Neuronal stem cell (in vitro differentiated cells): ENCODE data around the gene FOXP2.

Experiments used
- DNase-seq: peaks from one replicate; pipeline ENCODE4 v3.0.0-alpha.2; 2013; ENCODE audit warnings: low spot score
- H2AFZ ChIP-seq: one replicate; pipeline ENCODE4 v1.6.1; 2013; ENCODE audit warnings: mild to moderate bottlenecking, low read length, inconsistent platforms
- H2AK5ac ChIP-seq: 2 replicates; pipeline ENCODE4 v1.6.1; 2013; ENCODE audit warnings: low read depth, mild to moderate bottlenecking, inconsistent platforms, low read length, moderate library complexity, mixed read lengths
- H2BK120ac ChIP-seq: 2 replicates; pipeline ENCODE4 v1.6.1; 2013; ENCODE audit warnings: low read depth, mild to moderate bottlenecking, inconsistent platforms, low read length, moderate library complexity, mixed read lengths
- H2BK12ac ChIP-seq: one replicate; pipeline ENCODE4 v1.6.1; 2013; ENCODE audit warnings: low read length, inconsistent platforms
- H2BK15ac ChIP-seq: 2 replicates; pipeline ENCODE4 v1.6.1; 2013; ENCODE audit warnings: mild to moderate bottlenecking, low read length, inconsistent platforms, mixed read lengths
- H2BK5ac ChIP-seq: one replicate; pipeline ENCODE4 v1.6.1; 2013; ENCODE audit warnings: inconsistent platforms, mild to moderate bottlenecking, low read length, moderate library complexity
- H3K14ac ChIP-seq: one replicate; pipeline ENCODE4 v1.6.1; 2013; ENCODE audit warnings: low read length, inconsistent platforms
- H3K18ac ChIP-seq: 2 replicates; pipeline ENCODE4 v1.6.1; 2013; ENCODE audit warnings: low read length, inconsistent platforms
- H3K23ac ChIP-seq: 2 replicates; pipeline ENCODE4 v1.6.1; 2013; ENCODE audit warnings: low read depth, mild to moderate bottlenecking, mixed read lengths, low read length, inconsistent platforms; ENCODE audit not compliant: poor library complexity
- H3K27ac ChIP-seq: replicated peaks from 3 replicates; pipeline ENCODE4 v1.5.1; 2013; ENCODE audit warnings: low read length, inconsistent platforms
- H3K27me3 ChIP-seq, 3 experiments: 2 replicates each; pipeline ENCODE4 v1.6.1; 2013; ENCODE audit warnings: low read length in 3 of 3, mild to moderate bottlenecking in 2 of 3, inconsistent platforms in 1 of 3, low read depth in 1 of 3, mixed read lengths in 1 of 3, moderate library complexity in 1 of 3; ENCODE audit not compliant: control insufficient read depth in 3 of 3, insufficient read depth in 3 of 3
- H3K36me3 ChIP-seq, 2 donors: replicated peaks in 1 of 2; 2 replicates each; pipeline ENCODE4 v1.6.1; 2013; ENCODE audit warnings: low read length in 2 of 2; ENCODE audit not compliant: control insufficient read depth in 2 of 2, insufficient read depth in 2 of 2
- H3K4ac ChIP-seq: 2 replicates; pipeline ENCODE4 v1.6.1; 2013; ENCODE audit warnings: inconsistent platforms, mild to moderate bottlenecking, low read length, moderate library complexity
- H3K4me1 ChIP-seq, 2 donors: 1 replicate in 1 of 2; 2 replicates in 1 of 2; pipeline ENCODE4 v1.6.1; 2013; ENCODE audit warnings: low read length in 2 of 2, low read depth in 1 of 2; ENCODE audit not compliant: control insufficient read depth in 2 of 2, insufficient read depth in 1 of 2
- H3K4me2 ChIP-seq: one replicate; pipeline ENCODE4 v1.6.1; 2013; ENCODE audit warnings: mild to moderate bottlenecking, low read length, inconsistent platforms; ENCODE audit not compliant: insufficient read depth, poor library complexity, severe bottlenecking
- H3K4me3 ChIP-seq, 2 donors: 2 replicates each; pipeline ENCODE4 v1.5.1; 2013; ENCODE audit warnings: low read length in 2 of 2, mild to moderate bottlenecking in 2 of 2, inconsistent platforms in 1 of 2, moderate library complexity in 1 of 2
- H3K79me1 ChIP-seq: one replicate; pipeline ENCODE4 v1.6.1; 2013; ENCODE audit warnings: low read depth, mild to moderate bottlenecking, inconsistent platforms, low read length, moderate library complexity
- H3K9ac ChIP-seq: one replicate; pipeline ENCODE4 v1.6.1; 2013; ENCODE audit warnings: mild to moderate bottlenecking, low read depth, low read length, inconsistent platforms; ENCODE audit not compliant: poor library complexity
- H3K9me3 ChIP-seq, 2 donors: replicated peaks in 1 of 2; 2 replicates each; pipeline versions ENCODE3 to v1.6.1; 2013; ENCODE audit warnings: low read length in 2 of 2, mild to moderate bottlenecking in 2 of 2, inconsistent platforms in 1 of 2, low read depth in 1 of 2, mixed read lengths in 1 of 2, moderate library complexity in 1 of 2; ENCODE audit not compliant: control insufficient read depth in 2 of 2, insufficient read depth in 1 of 2
- H4K8ac ChIP-seq: one replicate; pipeline ENCODE4 v1.6.1; 2013; ENCODE audit warnings: low read depth, mild to moderate bottlenecking, inconsistent platforms, low read length, moderate library complexity
- H4K91ac ChIP-seq: one replicate; pipeline ENCODE4 v1.6.1; 2013; ENCODE audit warnings: low read length, low read depth, mild to moderate bottlenecking, inconsistent platforms; ENCODE audit not compliant: poor library complexity
- WGBS, 2 donors: extraction: QIAGEN DNeasy Blood & Tissue Kit; methylation state at CpG; one replicate each; pipeline ENCODE4 v1.1.7; 2013; ENCODE audit warnings: missing lambda C conversion rate in 2 of 2, mixed read lengths in 1 of 2; ENCODE audit not compliant: insufficient read length in 2 of 2, insufficient replicate concordance in 1 of 2; ENCODE audit errors: extremely low coverage in 2 of 2; 5-methylcytosine and 5-hydroxymethylcytosine counted together

Gene FOXP2

GRCh38 chr7:114711241-114711640 is 296.6 kb downstream of the FOXP2 start:
- Histone ChIP-seq H3K27me3 (no peaks in the 10 kb centered on the region), H3K36me3 (no peaks in the 10 kb centered on the region), H2AK5ac (no peak overlapping the region), H3K79me1 (no peaks in the 10 kb centered on the region), H2BK120ac (no peak overlapping the region), H3K18ac (no peak overlapping the region), H4K91ac (no peak overlapping the region), H3K14ac (no peak overlapping the region), H2AFZ (no peak overlapping the region), H3K4me2 (no peak overlapping the region), H3K9ac (no peak overlapping the region), H2BK5ac (no peak overlapping the region), H4K8ac (no peak overlapping the region), H2BK15ac (no peak overlapping the region), H3K9me3 (no peaks in the 10 kb centered on the region), H3K23ac (no peak overlapping the region), H3K4me1 (peaks cover 0 to 7% of the 10 kb centered on the region in 2 donors), H3K4ac (no peak overlapping the region), H2BK12ac (no peak overlapping the region), H3K4me3 (no peak overlapping the region), H3K27ac (no peak overlapping the region)
- DNase-seq, result no peak
- no CpG with 5 or more reads among the region's 4 CpGs for WGBS, 2 donors

GRCh38 chr7:114715907-114716306 is 301.3 kb downstream of the FOXP2 start:
- Histone ChIP-seq H3K27me3 (no peaks in the 10 kb centered on the region), H2AK5ac (no peak overlapping the region), H3K79me1 (no peaks in the 10 kb centered on the region), H2BK15ac (no peak overlapping the region), H3K9ac (no peak overlapping the region), H4K8ac (no peak overlapping the region), H3K4me1 (peaks cover 0 to under 1% of the 10 kb centered on the region in 2 donors), H3K18ac (no peak overlapping the region), H3K9me3 (no peaks in the 10 kb centered on the region), H3K23ac (no peak overlapping the region), H3K4me3 (no peak overlapping the region), H3K36me3 (no peaks in the 10 kb centered on the region), H2BK5ac (no peak overlapping the region), H2AFZ (no peak overlapping the region), H3K14ac (no peak overlapping the region), H3K4ac (no peak overlapping the region), H3K27ac (no peak overlapping the region), H2BK12ac (no peak overlapping the region), H4K91ac (no peak overlapping the region), H2BK120ac (no peak overlapping the region), H3K4me2 (no peak overlapping the region)
- WGBS, 2 donors, result no CpG with 5 or more reads among the region's 3 CpGs
- DNase-seq, result no peak

- Histone ChIP-seq H3K36me3 (no peaks in the 10 kb centered on the region), H3K4me1 (no peaks in the 10 kb centered on the region), H3K4ac (no peak overlapping the region), H2AK5ac (no peak overlapping the region), H2BK5ac (no peak overlapping the region), H3K27me3 (no peaks in the 10 kb centered on the region), H3K9me3 (no peaks in the 10 kb centered on the region), H3K4me3 (no peak overlapping the region), H3K79me1 (no peaks in the 10 kb centered on the region), H2BK120ac (no peak overlapping the region), H3K14ac (no peak overlapping the region), H2AFZ (no peak overlapping the region), H4K8ac (no peak overlapping the region), H3K27ac (no peak overlapping the region), H3K4me2 (no peak overlapping the region), H3K23ac (no peak overlapping the region), H3K18ac (no peak overlapping the region), H2BK15ac (no peak overlapping the region), H4K91ac (no peak overlapping the region), H3K9ac (no peak overlapping the region), H2BK12ac (no peak overlapping the region)
- WGBS, 2 donors, result no CpG with 5 or more reads among the region's 3 CpGs
- DNase-seq, result no peak
These were observed 304.2 kb downstream of the FOXP2 start for GRCh38 chr7:114718861-114719260.

- no peak overlapping the region for H2AFZ ChIP-seq
- no peak overlapping the region for H3K23ac ChIP-seq
- no peak for DNase-seq
- H2AK5ac ChIP-seq, result no peak overlapping the region
- H3K36me3 ChIP-seq, result no peaks in the 10 kb centered on the region
- H2BK12ac ChIP-seq, result no peak overlapping the region
- H3K18ac ChIP-seq, result no peak overlapping the region
- H3K4ac ChIP-seq, result no peak overlapping the region
- no peaks in the 10 kb centered on the region for H3K4me1 ChIP-seq
- no peak overlapping the region for H3K4me3 ChIP-seq
- H3K4me2 ChIP-seq, result no peak overlapping the region
- H4K91ac ChIP-seq, result no peak overlapping the region
- no peak overlapping the region for H3K9ac ChIP-seq
- no CpG with 5 or more reads among the region's 4 CpGs for WGBS, 2 donors
- no peak overlapping the region for H3K14ac ChIP-seq
- H2BK120ac ChIP-seq, result no peak overlapping the region
- no peak overlapping the region for H2BK5ac ChIP-seq
- no peak overlapping the region for H3K27ac ChIP-seq
- H3K79me1 ChIP-seq, result no peaks in the 10 kb centered on the region
- H3K27me3 ChIP-seq, result no peaks in the 10 kb centered on the region
- no peak overlapping the region for H4K8ac ChIP-seq
- H2BK15ac ChIP-seq, result no peak overlapping the region
- H3K9me3 ChIP-seq, result no peaks in the 10 kb centered on the region
These were observed 306.1 kb downstream of the FOXP2 start for GRCh38 chr7:114720725-114721124.
